ENCODE data around the gene NMU. TPM values are rescaled to one million over a fixed set of nuclear protein-coding genes. Genes with fewer than 3 reads are reported as not detected.

Gene NMU
- total and polyA plus RNA-seq, 9 of the 15 experiments (the other 6 are each of a cell fraction or from before 2014, with no cell fraction given) = 73.8 to 846 (median 599) TPM

- TF ChIP-seq ATF6 (CRISPR knock-in tag; IDR thresholded peaks at IDR 0.05) = 0 out of 2 replicates have a peak, but pooled peaks have one; percentile 49
- TF ChIP-seq ZNF175 (CRISPR knock-in tag; IDR thresholded peaks at IDR 0.05; ENCODE audit: low read depth) = no peak
- TF ChIP-seq EGR1 (conservative IDR thresholded peaks at IDR 0.05) = no peak
- no peak for TF ChIP-seq MCM3 (IDR thresholded peaks at IDR 0.05)
- no peak for TF ChIP-seq RAD21 (CRISPR knock-in tag; conservative IDR thresholded peaks at IDR 0.05 in 1 of 2, IDR thresholded peaks at IDR 0.05 in 1 of 2)
- TF ChIP-seq HNRNPL (IDR thresholded peaks at IDR 0.05; ENCODE audit: low read depth, low read length) = 0 out of 2 replicates have a peak, but pooled peaks have one; percentile 44
- TF ChIP-seq ZFP1 (CRISPR knock-in tag; IDR thresholded peaks at IDR 0.05) = no peak
- TF ChIP-seq RAD51 (IDR thresholded peaks at IDR 0.05; ENCODE audit: borderline replicate concordance, low read depth) = no peak
- TF ChIP-seq ZNF311 (CRISPR knock-in tag; IDR thresholded peaks at IDR 0.05) = no peak
- peak; percentile 75 for TF ChIP-seq ETV5 (CRISPR knock-in tag; IDR thresholded peaks at IDR 0.05; ENCODE audit: low read depth)
- no peak for TF ChIP-seq KLF6 (CRISPR knock-in tag; IDR thresholded peaks at IDR 0.05; ENCODE audit: borderline replicate concordance)
- TF ChIP-seq ZFP91 (CRISPR knock-in tag; IDR thresholded peaks at IDR 0.05) = no peak
- peak; percentile 20 for TF ChIP-seq POLR2B (IDR thresholded peaks at IDR 0.05; ENCODE audit: low read depth, partially characterized antibody)
- TF ChIP-seq ZNF121 (CRISPR knock-in tag; conservative IDR thresholded peaks at IDR 0.05) = no peak
- TF ChIP-seq EZH2 (IDR thresholded peaks at IDR 0.05; ENCODE audit: borderline replicate concordance, low read depth, low read length) = no peak
- TF ChIP-seq ZNF589 (CRISPR knock-in tag; IDR thresholded peaks at IDR 0.05; ENCODE audit: low read depth) = no peak
- no peak for TF ChIP-seq FOS (IDR thresholded peaks at IDR 0.05; ENCODE audit: extremely low read depth, insufficient read length)
- TF ChIP-seq SMAD3 (CRISPR knock-in tag; conservative IDR thresholded peaks at IDR 0.05) = no peak
These were observed 90.2 kb downstream of the NMU start (continued) for GRCh38 chr4:55545641-55546505.

Measured in K562 (cell line).